GM21723 (cell line): ENCODE measurements around the gene USP54.

ENCODE experiments used
- ATAC-seq: cut with Tn5 transposase; IDR thresholded peaks from one replicate; pipeline ENCODE4 v1.9.1; 2021; ENCODE audit warnings: mild to moderate bottlenecking, moderate library complexity; ENCODE audit not compliant: unreplicated experiment

USP54 gene

GRCh38 chr10:73471226-73471625 lies 119.9 kb downstream of the USP54 start:
- no peak for ATAC-seq

GRCh38 chr10:73469579-73469978 lies 121.6 kb downstream of the USP54 start:
- no peak for ATAC-seq

GRCh38 chr10:73467206-73467605 lies 123.9 kb downstream of the USP54 start:
- peak; percentile 60 for ATAC-seq

GRCh38 chr10:73465978-73466726 lies 125.0 kb downstream of the USP54 start:
- ATAC-seq, result no peak

- no peak for ATAC-seq
Measured at GRCh38 chr10:73460897-73461296, 130.2 kb downstream of the USP54 start.

GRCh38 chr10:73459683-73460314 lies 131.3 kb downstream of the USP54 start:
- no peak for ATAC-seq

GRCh38 chr10:73456187-73456890 lies 134.8 kb downstream of the USP54 start:
- ATAC-seq, result no peak

- no peak for ATAC-seq
Measured at GRCh38 chr10:73449113-73449512, 142.0 kb downstream of the USP54 start.

GRCh38 chr10:73448384-73448783 lies 142.8 kb downstream of the USP54 start:
- ATAC-seq, result no peak
